WTC11 (cell line): ENCODE results near the gene CFAP53. TPM values are rescaled to one million over a fixed set of nuclear protein-coding genes. Genes with fewer than 3 reads are reported as not detected.

Source experiments
- ATAC-seq: fragments of 200-7000 bp; cut with Tn5 transposase; 2 replicates; pipeline ENCODE4 v1.10.0; 2021; ENCODE audit warnings: mild to moderate bottlenecking, moderate library complexity
- CTCF ChIA-PET: fragments of 300-600 bp; sonication (Branson Sonifier 250); formaldehyde crosslinking; loops from one replicate; lab custom pipeline; 2021; ENCODE audit warnings: antibody characterized with exemption; lab: Charles Lee
- POLR2A ChIA-PET: fragments of 350-600 bp; sonication (Branson Sonifier 250); formaldehyde crosslinking; loops from one replicate; lab custom pipeline; 2021; ENCODE audit warnings: antibody characterized with exemption; lab: Charles Lee
- DNase-seq: peaks from one replicate; pipeline ENCODE4 v3.0.0; 2021; ENCODE audit warnings: low spot score
- H3K27ac Mint-ChIP-seq: 2 replicates; pipeline ENCODE4 v1.8.0; 2021; ENCODE audit warnings: mixed read lengths
- H3K27me3 Mint-ChIP-seq: 2 replicates; pipeline ENCODE4 v1.8.0; 2021; ENCODE audit warnings: low read depth, mild to moderate bottlenecking, moderate library complexity, mixed read lengths
- H3K36me3 Mint-ChIP-seq: 2 replicates; pipeline ENCODE4 v1.8.0; 2021; ENCODE audit warnings: mixed read lengths
- H3K4me1 Mint-ChIP-seq: 2 replicates; pipeline ENCODE4 v1.8.0; 2022; ENCODE audit warnings: mixed read lengths
- H3K4me3 Mint-ChIP-seq: 2 replicates; pipeline ENCODE4 v1.8.0; 2021; ENCODE audit warnings: mild to moderate bottlenecking, moderate library complexity, mixed read lengths
- H3K9me3 Mint-ChIP-seq: 2 replicates; pipeline ENCODE4 v1.8.0; 2021; ENCODE audit warnings: mixed read lengths
- ESRRA ChIP-seq: sonication (generic); formaldehyde crosslinking; IDR thresholded peaks from 2 replicates; pipeline ENCODE4 v1.8.1; 2022; ENCODE audit warnings: mild to moderate bottlenecking, missing genetic modification reagents, borderline replicate concordance
- FOXK1 ChIP-seq: sonication (generic); formaldehyde crosslinking; IDR thresholded peaks from 2 replicates; pipeline ENCODE4 v1.8.0; 2022; ENCODE audit warnings: mild to moderate bottlenecking, moderate library complexity, missing genetic modification reagents
- FOXP1 ChIP-seq: sonication (generic); formaldehyde crosslinking; IDR thresholded peaks from 2 replicates; pipeline ENCODE4 v1.8.0; 2022; ENCODE audit warnings: missing genetic modification reagents, mild to moderate bottlenecking, moderate library complexity, borderline replicate concordance
- GABPB1 ChIP-seq: sonication (generic); formaldehyde crosslinking; IDR thresholded peaks from 2 replicates; pipeline ENCODE4 v1.8.1; 2023; ENCODE audit warnings: mild to moderate bottlenecking, missing genetic modification reagents
- HMGA2 ChIP-seq: fragments of 250-450 bp; sonication (Bioruptor Pico); IDR thresholded peaks from 2 replicates; pipeline ENCODE4 v1.4.0; 2021; ENCODE audit warnings: mild to moderate bottlenecking, moderate library complexity
- IRF2 ChIP-seq: sonication (generic); formaldehyde crosslinking; IDR thresholded peaks from 2 replicates; pipeline ENCODE4 v1.8.0; 2022; ENCODE audit warnings: low read depth, missing genetic modification reagents, borderline replicate concordance
- KAT7 ChIP-seq: sonication (generic); formaldehyde crosslinking; IDR thresholded peaks from 2 replicates; pipeline ENCODE4 v1.8.1; 2023; ENCODE audit warnings: missing genetic modification reagents, mild to moderate bottlenecking, borderline replicate concordance
- OVOL2 ChIP-seq: fragments of 250-450 bp; sonication (Bioruptor Pico); IDR thresholded peaks from 2 replicates; pipeline ENCODE4 v1.9.0; 2021; ENCODE audit warnings: mild to moderate bottlenecking, borderline replicate concordance
- SOX15 ChIP-seq: fragments of 250-450 bp; sonication (Bioruptor Pico); IDR thresholded peaks from 2 replicates; pipeline ENCODE4 v1.9.0; 2021; ENCODE audit warnings: mild to moderate bottlenecking
- TP53 ChIP-seq: sonication (generic); formaldehyde crosslinking; IDR thresholded peaks from 2 replicates; pipeline ENCODE4 v1.8.1; 2023; ENCODE audit warnings: mild to moderate bottlenecking, missing genetic modification reagents
- ZNF219 ChIP-seq: sonication (generic); formaldehyde crosslinking; IDR thresholded peaks from 2 replicates; pipeline ENCODE4 v1.8.0; 2023; ENCODE audit warnings: missing genetic modification reagents, mild to moderate bottlenecking, borderline replicate concordance
- total RNA-seq: library from RNA; stranded (reverse); gene quantifications from 3 replicates; pipeline ENCODE4 v1.2.3, GENCODE V29; 2021
- TF ChIP-seq, protein P1 (sequence below): sonication (generic); formaldehyde crosslinking; IDR thresholded peaks from 2 replicates; pipeline ENCODE4 v1.8.1; 2023; ENCODE audit warnings: mild to moderate bottlenecking, missing genetic modification reagents
- TF ChIP-seq, protein P2 (sequence below): sonication (generic); formaldehyde crosslinking; IDR thresholded peaks from 2 replicates; pipeline ENCODE4 v1.8.0; 2022; ENCODE audit warnings: mild to moderate bottlenecking, missing genetic modification reagents
- TF ChIP-seq, protein P3 (sequence below): sonication (generic); formaldehyde crosslinking; IDR thresholded peaks from 2 replicates; pipeline ENCODE4 v1.8.1; 2023; ENCODE audit warnings: mild to moderate bottlenecking, missing genetic modification reagents, moderate library complexity
- TF ChIP-seq, protein P4 (sequence below): sonication (generic); formaldehyde crosslinking; IDR thresholded peaks from 2 replicates; pipeline ENCODE4 v1.8.0; 2022; ENCODE audit warnings: mild to moderate bottlenecking, missing genetic modification reagents
- TF ChIP-seq, protein P5 (sequence below): sonication (generic); formaldehyde crosslinking; conservative IDR thresholded peaks from 2 replicates; pipeline ENCODE4 v1.8.1; 2023; ENCODE audit warnings: mild to moderate bottlenecking, low read depth, missing genetic modification reagents, moderate library complexity
- TF ChIP-seq, protein P6 (sequence below): fragments of 200-600 bp; IDR thresholded peaks from 2 replicates; pipeline ENCODE4 v1.8.0; 2022; ENCODE audit warnings: antibody characterized with exemption
- TF ChIP-seq, protein P7 (sequence below): sonication (generic); formaldehyde crosslinking; IDR thresholded peaks from 2 replicates; pipeline ENCODE4 v1.8.1; 2022; ENCODE audit warnings: low read depth, mild to moderate bottlenecking, moderate library complexity, missing genetic modification reagents, borderline replicate concordance
- TF ChIP-seq, protein P8 (sequence below): sonication (generic); formaldehyde crosslinking; conservative IDR thresholded peaks from 2 replicates; pipeline ENCODE4 v1.8.1; 2022; ENCODE audit warnings: mild to moderate bottlenecking, missing genetic modification reagents

Gene CFAP53
- total RNA-seq, 1 experiment from 2014 or later: 0.26 TPM

DNA sequence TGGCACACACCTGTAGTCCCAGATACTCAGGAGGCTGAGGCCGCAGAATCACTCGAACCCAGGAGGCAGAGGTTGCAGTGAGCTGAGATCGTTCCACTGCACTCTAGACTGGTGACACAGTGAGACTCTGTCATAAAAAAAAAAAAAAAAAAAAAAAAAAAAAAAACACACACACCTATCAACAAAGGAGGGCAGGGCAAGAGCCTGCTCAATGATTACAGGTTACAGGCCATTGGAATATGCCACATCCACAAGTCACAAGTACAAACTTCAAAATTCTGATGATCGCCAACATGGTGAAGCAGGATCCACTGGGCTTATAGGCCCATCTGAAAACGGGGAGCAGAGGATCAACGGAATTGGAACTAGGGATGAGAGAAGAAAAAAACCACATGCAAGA is 77.6 kb downstream of the CFAP53 start (continued):
- TF ChIP-seq TP53 (CRISPR knock-in tag) (no peak), GABPB1 (CRISPR knock-in tag) (no peak)
- TF ChIP-seq, protein P1, sequence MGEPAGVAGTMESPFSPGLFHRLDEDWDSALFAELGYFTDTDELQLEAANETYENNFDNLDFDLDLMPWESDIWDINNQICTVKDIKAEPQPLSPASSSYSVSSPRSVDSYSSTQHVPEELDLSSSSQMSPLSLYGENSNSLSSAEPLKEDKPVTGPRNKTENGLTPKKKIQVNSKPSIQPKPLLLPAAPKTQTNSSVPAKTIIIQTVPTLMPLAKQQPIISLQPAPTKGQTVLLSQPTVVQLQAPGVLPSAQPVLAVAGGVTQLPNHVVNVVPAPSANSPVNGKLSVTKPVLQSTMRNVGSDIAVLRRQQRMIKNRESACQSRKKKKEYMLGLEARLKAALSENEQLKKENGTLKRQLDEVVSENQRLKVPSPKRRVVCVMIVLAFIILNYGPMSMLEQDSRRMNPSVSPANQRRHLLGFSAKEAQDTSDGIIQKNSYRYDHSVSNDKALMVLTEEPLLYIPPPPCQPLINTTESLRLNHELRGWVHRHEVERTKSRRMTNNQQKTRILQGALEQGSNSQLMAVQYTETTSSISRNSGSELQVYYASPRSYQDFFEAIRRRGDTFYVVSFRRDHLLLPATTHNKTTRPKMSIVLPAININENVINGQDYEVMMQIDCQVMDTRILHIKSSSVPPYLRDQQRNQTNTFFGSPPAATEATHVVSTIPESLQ: no peak
- TF ChIP-seq, protein P2, sequence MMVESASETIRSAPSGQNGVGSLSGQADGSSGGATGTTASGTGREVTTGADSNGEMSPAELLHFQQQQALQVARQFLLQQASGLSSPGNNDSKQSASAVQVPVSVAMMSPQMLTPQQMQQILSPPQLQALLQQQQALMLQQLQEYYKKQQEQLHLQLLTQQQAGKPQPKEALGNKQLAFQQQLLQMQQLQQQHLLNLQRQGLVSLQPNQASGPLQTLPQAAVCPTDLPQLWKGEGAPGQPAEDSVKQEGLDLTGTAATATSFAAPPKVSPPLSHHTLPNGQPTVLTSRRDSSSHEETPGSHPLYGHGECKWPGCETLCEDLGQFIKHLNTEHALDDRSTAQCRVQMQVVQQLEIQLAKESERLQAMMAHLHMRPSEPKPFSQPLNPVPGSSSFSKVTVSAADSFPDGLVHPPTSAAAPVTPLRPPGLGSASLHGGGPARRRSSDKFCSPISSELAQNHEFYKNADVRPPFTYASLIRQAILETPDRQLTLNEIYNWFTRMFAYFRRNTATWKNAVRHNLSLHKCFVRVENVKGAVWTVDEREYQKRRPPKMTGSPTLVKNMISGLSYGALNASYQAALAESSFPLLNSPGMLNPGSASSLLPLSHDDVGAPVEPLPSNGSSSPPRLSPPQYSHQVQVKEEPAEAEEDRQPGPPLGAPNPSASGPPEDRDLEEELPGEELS: no peak

DNA sequence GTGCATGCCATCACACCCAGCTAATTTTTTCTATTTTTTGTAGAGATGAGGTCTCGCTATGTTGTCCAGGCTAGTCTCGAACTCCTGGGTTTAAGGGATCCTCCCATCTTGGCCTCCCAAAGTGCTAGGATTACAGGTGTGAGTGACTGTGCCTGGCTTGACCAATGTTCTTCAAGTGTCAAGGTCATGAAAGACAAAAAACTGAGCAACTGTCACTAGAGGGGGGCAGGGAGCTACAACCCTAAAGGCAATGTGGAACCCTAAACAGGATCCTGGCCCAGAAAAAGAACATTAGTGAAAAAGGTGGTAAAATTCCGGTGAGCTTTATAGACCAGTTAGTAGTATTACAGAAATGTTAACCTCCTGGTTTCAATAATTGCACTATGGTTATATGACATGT is 78.6 kb downstream of the CFAP53 start:
- no peak for ATAC-seq
- CTCF ChIA-PET: interaction anchor here (1.6 to 2.7 kb wide), 2 partner anchors 16 to 136 kb away, joined by 4 to 9 read pairs; no protein-coding TSS in a partner anchor
- no peaks in the 10 kb centered on the region for H3K36me3 Mint-ChIP-seq

More for the DNA sequence above, 78.6 kb downstream of the CFAP53 start:
- H3K4me3 Mint-ChIP-seq: no peak overlapping the region
- H3K9me3 Mint-ChIP-seq: 0 out of 2 replicates have a peak, but pooled peaks cover 6% of the 10 kb centered on the region
- peaks cover 28% of the 10 kb centered on the region for H3K27me3 Mint-ChIP-seq
- no peak for DNase-seq
- POLR2A ChIA-PET: no interaction called here
- TF ChIP-seq KAT7 (CRISPR knock-in tag): no peak
- no peak for TF ChIP-seq ZNF219
- no peak for TF ChIP-seq GABPB1 (CRISPR knock-in tag)
- TF ChIP-seq, protein P3, sequence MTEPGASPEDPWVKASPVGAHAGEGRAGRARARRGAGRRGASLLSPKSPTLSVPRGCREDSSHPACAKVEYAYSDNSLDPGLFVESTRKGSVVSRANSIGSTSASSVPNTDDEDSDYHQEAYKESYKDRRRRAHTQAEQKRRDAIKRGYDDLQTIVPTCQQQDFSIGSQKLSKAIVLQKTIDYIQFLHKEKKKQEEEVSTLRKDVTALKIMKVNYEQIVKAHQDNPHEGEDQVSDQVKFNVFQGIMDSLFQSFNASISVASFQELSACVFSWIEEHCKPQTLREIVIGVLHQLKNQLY (CRISPR knock-in tag): no peak
- TF ChIP-seq, protein P4, sequence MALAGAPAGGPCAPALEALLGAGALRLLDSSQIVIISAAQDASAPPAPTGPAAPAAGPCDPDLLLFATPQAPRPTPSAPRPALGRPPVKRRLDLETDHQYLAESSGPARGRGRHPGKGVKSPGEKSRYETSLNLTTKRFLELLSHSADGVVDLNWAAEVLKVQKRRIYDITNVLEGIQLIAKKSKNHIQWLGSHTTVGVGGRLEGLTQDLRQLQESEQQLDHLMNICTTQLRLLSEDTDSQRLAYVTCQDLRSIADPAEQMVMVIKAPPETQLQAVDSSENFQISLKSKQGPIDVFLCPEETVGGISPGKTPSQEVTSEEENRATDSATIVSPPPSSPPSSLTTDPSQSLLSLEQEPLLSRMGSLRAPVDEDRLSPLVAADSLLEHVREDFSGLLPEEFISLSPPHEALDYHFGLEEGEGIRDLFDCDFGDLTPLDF (CRISPR knock-in tag): no peak
- no peak for TF ChIP-seq ESRRA (CRISPR knock-in tag)
- TF ChIP-seq, protein P5, sequence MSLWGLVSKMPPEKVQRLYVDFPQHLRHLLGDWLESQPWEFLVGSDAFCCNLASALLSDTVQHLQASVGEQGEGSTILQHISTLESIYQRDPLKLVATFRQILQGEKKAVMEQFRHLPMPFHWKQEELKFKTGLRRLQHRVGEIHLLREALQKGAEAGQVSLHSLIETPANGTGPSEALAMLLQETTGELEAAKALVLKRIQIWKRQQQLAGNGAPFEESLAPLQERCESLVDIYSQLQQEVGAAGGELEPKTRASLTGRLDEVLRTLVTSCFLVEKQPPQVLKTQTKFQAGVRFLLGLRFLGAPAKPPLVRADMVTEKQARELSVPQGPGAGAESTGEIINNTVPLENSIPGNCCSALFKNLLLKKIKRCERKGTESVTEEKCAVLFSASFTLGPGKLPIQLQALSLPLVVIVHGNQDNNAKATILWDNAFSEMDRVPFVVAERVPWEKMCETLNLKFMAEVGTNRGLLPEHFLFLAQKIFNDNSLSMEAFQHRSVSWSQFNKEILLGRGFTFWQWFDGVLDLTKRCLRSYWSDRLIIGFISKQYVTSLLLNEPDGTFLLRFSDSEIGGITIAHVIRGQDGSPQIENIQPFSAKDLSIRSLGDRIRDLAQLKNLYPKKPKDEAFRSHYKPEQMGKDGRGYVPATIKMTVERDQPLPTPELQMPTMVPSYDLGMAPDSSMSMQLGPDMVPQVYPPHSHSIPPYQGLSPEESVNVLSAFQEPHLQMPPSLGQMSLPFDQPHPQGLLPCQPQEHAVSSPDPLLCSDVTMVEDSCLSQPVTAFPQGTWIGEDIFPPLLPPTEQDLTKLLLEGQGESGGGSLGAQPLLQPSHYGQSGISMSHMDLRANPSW (CRISPR knock-in tag): no peak
- no peak for TF ChIP-seq FOXP1 (CRISPR knock-in tag)
- TF ChIP-seq, protein P6, sequence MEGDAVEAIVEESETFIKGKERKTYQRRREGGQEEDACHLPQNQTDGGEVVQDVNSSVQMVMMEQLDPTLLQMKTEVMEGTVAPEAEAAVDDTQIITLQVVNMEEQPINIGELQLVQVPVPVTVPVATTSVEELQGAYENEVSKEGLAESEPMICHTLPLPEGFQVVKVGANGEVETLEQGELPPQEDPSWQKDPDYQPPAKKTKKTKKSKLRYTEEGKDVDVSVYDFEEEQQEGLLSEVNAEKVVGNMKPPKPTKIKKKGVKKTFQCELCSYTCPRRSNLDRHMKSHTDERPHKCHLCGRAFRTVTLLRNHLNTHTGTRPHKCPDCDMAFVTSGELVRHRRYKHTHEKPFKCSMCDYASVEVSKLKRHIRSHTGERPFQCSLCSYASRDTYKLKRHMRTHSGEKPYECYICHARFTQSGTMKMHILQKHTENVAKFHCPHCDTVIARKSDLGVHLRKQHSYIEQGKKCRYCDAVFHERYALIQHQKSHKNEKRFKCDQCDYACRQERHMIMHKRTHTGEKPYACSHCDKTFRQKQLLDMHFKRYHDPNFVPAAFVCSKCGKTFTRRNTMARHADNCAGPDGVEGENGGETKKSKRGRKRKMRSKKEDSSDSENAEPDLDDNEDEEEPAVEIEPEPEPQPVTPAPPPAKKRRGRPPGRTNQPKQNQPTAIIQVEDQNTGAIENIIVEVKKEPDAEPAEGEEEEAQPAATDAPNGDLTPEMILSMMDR: no peak
- no peak for TF ChIP-seq FOXK1 (CRISPR knock-in tag)
- no peak for TF ChIP-seq IRF2 (CRISPR knock-in tag)
- TF ChIP-seq HMGA2 (CRISPR knock-in tag): no peak
- no peak for TF ChIP-seq OVOL2 (CRISPR knock-in tag)
- TF ChIP-seq, protein P7, sequence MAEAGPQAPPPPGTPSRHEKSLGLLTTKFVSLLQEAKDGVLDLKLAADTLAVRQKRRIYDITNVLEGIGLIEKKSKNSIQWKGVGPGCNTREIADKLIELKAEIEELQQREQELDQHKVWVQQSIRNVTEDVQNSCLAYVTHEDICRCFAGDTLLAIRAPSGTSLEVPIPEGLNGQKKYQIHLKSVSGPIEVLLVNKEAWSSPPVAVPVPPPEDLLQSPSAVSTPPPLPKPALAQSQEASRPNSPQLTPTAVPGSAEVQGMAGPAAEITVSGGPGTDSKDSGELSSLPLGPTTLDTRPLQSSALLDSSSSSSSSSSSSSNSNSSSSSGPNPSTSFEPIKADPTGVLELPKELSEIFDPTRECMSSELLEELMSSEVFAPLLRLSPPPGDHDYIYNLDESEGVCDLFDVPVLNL: no peak
- TF ChIP-seq, protein P8, sequence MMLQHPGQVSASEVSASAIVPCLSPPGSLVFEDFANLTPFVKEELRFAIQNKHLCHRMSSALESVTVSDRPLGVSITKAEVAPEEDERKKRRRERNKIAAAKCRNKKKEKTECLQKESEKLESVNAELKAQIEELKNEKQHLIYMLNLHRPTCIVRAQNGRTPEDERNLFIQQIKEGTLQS (CRISPR knock-in tag): no peak
- TF ChIP-seq SOX15: no peak
- peaks cover 12% of the 10 kb centered on the region for H3K4me1 Mint-ChIP-seq
- no peak overlapping the region for H3K27ac Mint-ChIP-seq
